ENCODE data around the gene OPCML.
A peak's percentile ranks its signal among the peaks of the same experiment; 100 is the strongest.

The OPCML gene

GRCh38 chr11:133058501-133058900 lies 473.8 kb downstream of the OPCML start:
- DNase-seq: no peak

DNA sequence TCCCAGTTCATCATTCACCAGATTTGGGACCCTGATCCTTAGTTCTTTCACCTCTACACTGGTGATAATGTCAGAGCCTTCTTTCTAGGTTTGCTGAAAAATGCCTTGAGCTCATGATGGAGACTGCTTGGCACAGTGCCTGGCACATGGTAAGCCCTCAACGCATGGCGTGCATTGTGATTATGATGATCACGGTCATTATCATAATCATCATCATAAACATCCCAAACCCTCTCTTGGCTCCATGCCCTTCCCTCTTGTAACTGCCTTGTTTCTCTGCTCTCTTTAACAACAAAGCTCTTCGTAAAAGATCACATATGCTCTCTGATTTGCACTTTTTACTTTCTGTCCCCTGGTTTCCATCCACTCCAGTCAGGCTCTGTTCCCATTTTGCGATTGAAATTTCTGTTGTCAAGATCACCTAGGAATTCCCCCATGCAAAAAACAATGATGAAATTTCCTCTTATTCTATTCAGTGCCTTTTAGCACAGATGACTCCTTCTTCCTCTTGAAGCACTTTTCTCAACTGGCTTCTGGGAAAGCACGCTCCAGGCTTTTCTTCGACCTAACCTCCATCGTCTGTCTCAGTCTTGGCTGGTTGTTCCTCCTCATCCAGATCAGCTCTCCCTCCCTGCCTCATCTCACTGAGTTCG lies 479.1 kb downstream of the OPCML start:
- no peak for DNase-seq

- no peak for DNase-seq
Observed at GRCh38 chr11:133052537-133052936, 479.8 kb downstream of the OPCML start.

DNA sequence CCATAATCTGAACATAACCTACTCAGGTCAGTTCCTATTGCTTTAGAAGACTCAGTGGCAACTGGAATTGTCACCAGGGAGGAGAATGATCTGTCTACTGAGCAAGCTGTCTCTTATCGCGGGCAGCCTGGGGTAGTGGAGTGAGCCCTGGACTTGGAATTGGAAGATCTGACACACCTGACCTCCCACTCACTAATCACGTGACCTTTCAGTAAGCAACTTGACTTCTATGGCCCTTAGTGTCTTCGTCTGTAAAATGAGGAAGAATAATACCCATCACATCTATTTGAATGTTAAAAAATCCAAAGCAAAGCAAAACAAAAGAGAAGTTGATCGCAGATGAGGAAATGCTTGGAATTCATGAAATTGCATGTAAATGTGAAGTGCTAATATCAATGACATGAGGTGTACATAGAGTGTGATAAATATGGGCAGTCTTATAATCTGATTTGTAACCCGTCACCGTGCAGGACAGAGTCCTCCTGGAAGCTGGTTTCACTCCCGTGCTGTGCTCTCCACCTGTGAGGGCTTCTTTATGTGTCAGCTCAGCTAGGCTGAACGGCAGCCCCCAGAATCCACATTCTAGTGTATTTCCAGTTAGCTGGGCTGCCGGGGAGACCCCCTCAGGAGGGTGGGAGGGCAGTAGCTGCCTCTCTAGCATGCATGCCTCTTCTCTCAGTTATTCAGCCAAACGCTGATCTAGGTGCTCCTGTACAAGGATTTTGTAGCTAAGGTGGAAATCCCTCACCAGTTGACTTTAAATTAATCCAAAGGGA lies 482.9 kb downstream of the OPCML start:
- no peak for DNase-seq

GRCh38 chr11:133048270-133048669 lies 484.0 kb downstream of the OPCML start:
- no peak for DNase-seq

GRCh38 chr11:133047771-133048115 lies 484.6 kb downstream of the OPCML start:
- no peak for DNase-seq

GRCh38 chr11:133047036-133047770 lies 485.1 kb downstream of the OPCML start:
- no peak for DNase-seq

GRCh38 chr11:133046252-133046651 lies 486.0 kb downstream of the OPCML start:
- DNase-seq: no peak

GRCh38 chr11:133041928-133042882 lies 490.1 kb downstream of the OPCML start:
- DNase-seq: no peak

- DNase-seq: no peak
Observed at GRCh38 chr11:133041181-133041580, 491.1 kb downstream of the OPCML start.

DNA sequence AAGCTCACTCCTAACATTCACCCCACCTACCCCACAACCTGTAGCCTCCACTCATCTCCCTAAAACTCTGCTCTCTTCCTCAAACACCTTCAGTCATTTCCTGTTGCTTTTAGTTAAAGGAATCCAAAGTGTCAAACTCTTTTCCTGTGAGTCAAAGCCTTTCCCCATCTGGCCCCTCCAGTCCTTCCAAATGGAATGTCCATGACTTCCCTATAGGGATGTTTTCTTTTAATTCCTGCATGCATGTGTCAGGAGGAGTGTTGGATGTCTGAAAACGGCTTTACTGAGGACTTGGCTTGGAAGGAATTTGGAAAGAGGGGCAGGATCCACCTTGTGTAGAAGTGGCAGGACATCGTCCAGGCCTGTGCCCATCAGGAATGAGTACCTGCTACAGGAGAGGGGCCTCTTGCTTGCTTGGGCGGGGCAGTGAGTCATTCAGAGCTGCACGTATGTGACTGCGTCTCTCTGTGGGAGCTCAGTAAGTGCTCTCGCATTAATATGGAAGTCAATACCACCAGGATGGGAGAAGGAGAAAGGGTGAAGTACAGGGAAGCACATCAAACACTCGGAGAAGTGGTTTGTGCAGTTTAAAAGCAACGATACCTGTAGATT lies 491.9 kb downstream of the OPCML start:
- peak; percentile 65 for DNase-seq

- DNase-seq: peak; percentile 11
Observed at GRCh38 chr11:133038850-133039249, 493.5 kb downstream of the OPCML start.

GRCh38 chr11:133034929-133035328 lies 497.4 kb downstream of the OPCML start:
- no peak for DNase-seq

- no peak for DNase-seq
Observed at GRCh38 chr11:133029107-133029506, 503.2 kb downstream of the OPCML start.

- no peak for DNase-seq
Observed at GRCh38 chr11:133026952-133027351, 505.3 kb downstream of the OPCML start.

- no peak for DNase-seq
Observed at GRCh38 chr11:133024301-133024700, 508.0 kb downstream of the OPCML start.

DNA sequence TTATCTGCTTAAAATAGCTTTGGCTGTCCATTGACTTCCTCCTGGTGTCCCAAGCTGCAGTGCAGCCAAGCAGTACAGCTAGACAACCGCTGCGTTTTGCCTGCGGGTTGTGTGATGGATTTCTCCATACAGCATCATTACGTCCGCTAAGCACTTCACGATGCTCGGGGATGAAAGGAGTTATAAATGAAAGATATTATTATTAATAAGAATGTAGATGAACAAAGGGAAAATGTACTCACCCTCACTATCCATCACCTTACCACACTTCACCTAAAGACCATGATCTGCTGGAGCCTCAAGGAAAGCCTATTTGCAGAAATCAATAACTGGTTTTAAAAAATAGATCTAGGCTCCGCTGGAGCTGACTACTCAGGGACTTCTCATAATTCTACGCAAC lies 509.1 kb downstream of the OPCML start:
- no peak for DNase-seq

- DNase-seq: no peak
Observed at GRCh38 chr11:133021553-133021952, 510.7 kb downstream of the OPCML start.

DNA sequence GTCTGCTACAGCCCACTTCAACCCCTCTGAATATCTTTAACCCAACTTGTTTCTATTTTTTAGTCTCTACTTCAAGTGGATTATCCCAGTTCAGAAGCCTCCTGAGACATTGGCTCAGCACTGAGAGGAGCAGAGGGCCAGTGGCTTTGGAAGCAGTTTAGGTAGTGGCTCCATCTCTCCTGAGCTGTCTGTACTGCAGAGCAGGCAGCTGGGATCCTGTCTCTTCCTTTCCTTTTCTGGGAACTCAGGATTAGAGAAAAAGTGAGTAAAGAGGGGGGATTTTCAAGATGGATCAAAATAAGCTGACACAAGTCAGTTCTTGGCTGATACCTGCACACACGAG lies 512.0 kb downstream of the OPCML start:
- DNase-seq: no peak

DNA sequence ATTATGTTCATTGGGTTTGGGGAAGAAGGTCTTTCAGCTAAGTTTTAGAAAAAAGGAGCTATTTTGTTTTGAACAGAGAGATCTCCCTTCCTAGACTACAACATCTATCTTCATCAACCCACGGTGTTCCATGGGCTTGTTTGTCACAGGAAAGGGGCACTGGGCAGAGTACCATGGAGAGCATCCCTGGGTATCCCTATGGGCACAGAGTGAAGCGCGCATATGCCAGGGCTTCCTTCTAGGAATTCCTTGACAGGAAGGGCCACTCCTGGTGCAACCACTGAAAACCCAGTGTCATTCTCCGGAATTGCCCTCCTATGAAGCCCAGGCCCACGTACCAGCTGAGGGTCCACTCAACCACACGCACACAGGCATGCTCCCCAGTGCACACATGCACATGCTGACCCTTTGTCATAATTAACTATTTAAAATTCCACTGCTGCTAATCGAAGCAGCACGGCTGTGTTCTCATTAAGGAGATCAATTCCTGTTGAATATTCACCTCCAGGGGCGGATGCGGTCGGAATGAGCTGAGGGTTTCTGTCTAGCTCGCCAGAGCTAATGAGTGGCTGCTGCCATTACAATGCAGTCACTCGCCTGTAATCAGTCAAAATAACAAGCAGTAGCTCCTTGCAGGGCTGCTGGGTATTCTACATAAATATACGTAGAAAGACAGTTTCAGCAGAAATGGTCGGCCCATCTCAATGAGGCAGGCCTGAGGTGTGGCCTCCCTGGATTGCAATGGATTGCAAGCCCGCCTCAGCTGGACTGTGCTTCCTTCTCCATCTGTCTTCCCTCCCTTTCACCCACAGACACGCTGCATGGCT lies 512.5 kb downstream of the OPCML start:
- no peak for DNase-seq

DNA sequence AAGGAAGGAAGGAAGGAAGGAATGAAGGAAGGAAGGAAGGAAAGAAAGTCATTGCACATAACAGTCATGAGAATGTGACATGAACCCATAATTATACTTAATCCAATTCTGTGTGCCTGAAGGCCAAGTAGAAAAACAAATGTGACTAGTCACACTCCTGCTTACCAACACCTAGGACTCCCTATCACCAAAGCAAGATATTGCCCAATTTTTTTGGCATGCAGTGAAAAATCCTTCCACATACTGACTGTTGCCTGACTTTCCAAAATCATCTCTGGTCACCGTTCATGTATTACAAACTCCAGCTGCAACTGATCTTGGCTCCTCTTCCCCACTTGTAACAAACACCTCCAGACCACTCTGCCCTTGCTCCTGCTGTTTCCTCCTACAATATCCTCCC lies 516.8 kb downstream of the OPCML start:
- DNase-seq: no peak

- DNase-seq: no peak
Observed at GRCh38 chr11:133014337-133014736, 518.0 kb downstream of the OPCML start.

Measured in EL (cell line).